ENCODE data around the gene ATXN7L3.

- no peak for TF ChIP-seq POLR2AphosphoS5 (IDR thresholded peaks at IDR 0.05)
- TF ChIP-seq POLR2A (IDR thresholded peaks at IDR 0.05) = no peak
- TF ChIP-seq CTCF (IDR thresholded peaks at IDR 0.05) = no peak
Observed at GRCh38 chr17:44202756-44203155, 3.1 kb upstream of the ATXN7L3 start.
